A673 (cell line): ENCODE results near the gene MEGF10. TPM values are rescaled to one million over a fixed set of nuclear protein-coding genes. Genes with fewer than 3 reads are reported as not detected.

Experiments used
- BruUV-seq: library from RNA; stranded (reverse); fragments of 400-500 nt; replicated peaks from 2 replicates; lab custom pipeline; 2021; lab: Mats Ljungman, UMichigan
- CTCF ChIA-PET: fragments of 300-600 bp; sonication (Branson Sonifier 250); formaldehyde crosslinking; loops from one replicate; lab custom pipeline; 2022; ENCODE audit warnings: antibody characterized with exemption; lab: Charles Lee
- POLR2A ChIA-PET: fragments of 300-600 bp; sonication (Branson Sonifier 250); formaldehyde crosslinking; loops from one replicate; lab custom pipeline; 2022; ENCODE audit warnings: antibody characterized with exemption; ENCODE audit not compliant: low non-redundant PET; lab: Charles Lee
- DNase-seq: peaks from one replicate; pipeline ENCODE4 v3.0.0-alpha.2; 2015; ENCODE audit warnings: low spot score
- H3K27ac ChIP-seq: fragments of 200-600 bp; sonication (generic); 2 replicates; pipeline ENCODE4 v1.5.1; 2016; ENCODE audit warnings: mixed run types, low read depth, mild to moderate bottlenecking, mixed read lengths, antibody characterized with exemption, low read length; ENCODE audit not compliant: poor library complexity, severe bottlenecking
- H3K27me3 ChIP-seq: fragments of 200-600 bp; sonication (generic); replicated peaks from 2 replicates; pipeline ENCODE4 v1.6.1; 2017; ENCODE audit warnings: mixed run types, low read depth, mild to moderate bottlenecking, mixed read lengths, antibody characterized with exemption, low read length; ENCODE audit not compliant: insufficient read depth, poor library complexity
- H3K36me3 ChIP-seq: fragments of 200-600 bp; sonication (generic); 2 replicates; pipeline ENCODE4 v1.6.1; 2016; ENCODE audit warnings: mixed run types, mild to moderate bottlenecking, mixed read lengths, antibody characterized with exemption, low read length; ENCODE audit not compliant: insufficient read depth, poor library complexity, severe bottlenecking
- H3K4me1 ChIP-seq: fragments of 200-600 bp; sonication (generic); 2 replicates; pipeline ENCODE4 v1.6.1; 2017; ENCODE audit warnings: mixed run types, mild to moderate bottlenecking, mixed read lengths, antibody characterized with exemption, low read length; ENCODE audit not compliant: insufficient read depth, poor library complexity, severe bottlenecking
- H3K4me3 ChIP-seq: fragments of 200-600 bp; sonication (generic); 2 replicates; pipeline ENCODE4 v1.5.1; 2016; ENCODE audit warnings: low read depth, mixed run types, mild to moderate bottlenecking, mixed read lengths, low read length; ENCODE audit not compliant: poor library complexity, severe bottlenecking
- H3K9me3 ChIP-seq: fragments of 200-600 bp; sonication (generic); 2 replicates; pipeline ENCODE4 v1.6.1; 2016; ENCODE audit warnings: mixed run types, low read depth, mild to moderate bottlenecking, mixed read lengths, antibody characterized with exemption, low read length; ENCODE audit not compliant: poor library complexity, severe bottlenecking
- CTCF ChIP-seq: fragments of 300-800, 200-600 bp; sonication (generic); conservative IDR thresholded peaks from 2 replicates; pipeline ENCODE4 v1.5.1; 2017; ENCODE audit warnings: low read depth, mild to moderate bottlenecking, antibody characterized with exemption, low read length, moderate library complexity, mixed read lengths
- EZH2 ChIP-seq: fragments of 200-600 bp; sonication (generic); IDR thresholded peaks from 2 replicates; pipeline ENCODE4 v1.6.1; 2017; ENCODE audit warnings: borderline replicate concordance, low read depth, mild to moderate bottlenecking, mixed read lengths, antibody characterized with exemption, low read length; ENCODE audit not compliant: poor library complexity, severe bottlenecking
- intact Hi-C: fragments of 100-400 bp; cut with micrococcal nuclease; formaldehyde crosslinking; loops from one replicate; pipeline ENCODE4 v1.10.0; 2022; ENCODE audit not compliant: unreplicated experiment
- total RNA-seq: library from RNA; stranded (reverse); gene quantifications from 2 replicates; pipeline ENCODE4 v1.2.3, GENCODE V29; 2021

MEGF10 gene
- total RNA-seq, 1 experiment from 2014 or later: 0.71 TPM

GRCh38 chr5:127402361-127402760 is 111.8 kb downstream of the MEGF10 start:
- Histone ChIP-seq H3K27ac (no peak overlapping the region), H3K36me3 (no peaks in the 10 kb centered on the region), H3K4me1 (no peaks in the 10 kb centered on the region), H3K4me3 (no peak overlapping the region), H3K27me3 (no peaks in the 10 kb centered on the region), H3K9me3 (no peaks in the 10 kb centered on the region)
- ChIA-PET POLR2A (no interaction called here), CTCF (no interaction called here)
- BruUV-seq: no TSS peak
- no peak for DNase-seq
- intact Hi-C loops: no loop called here
- no peak for TF ChIP-seq CTCF
- no peak for TF ChIP-seq EZH2

- ChIA-PET CTCF (no interaction called here), POLR2A (no interaction called here)
- Histone ChIP-seq H3K9me3 (no peaks in the 10 kb centered on the region), H3K27ac (no peak overlapping the region), H3K4me3 (no peak overlapping the region), H3K27me3 (no peaks in the 10 kb centered on the region), H3K4me1 (no peaks in the 10 kb centered on the region), H3K36me3 (no peaks in the 10 kb centered on the region)
- no TSS peak for BruUV-seq
- intact Hi-C loops: no loop called here
- DNase-seq: no peak
- no peak for TF ChIP-seq EZH2
- no peak for TF ChIP-seq CTCF
Observed at GRCh38 chr5:127404190-127404589, 113.6 kb downstream of the MEGF10 start.

GRCh38 chr5:127406326-127407121 is 115.9 kb downstream of the MEGF10 start:
- H3K27me3 ChIP-seq: no peaks in the 10 kb centered on the region
- ChIA-PET POLR2A (no interaction called here), CTCF (no interaction called here)
- DNase-seq: no peak
- TF ChIP-seq EZH2 (no peak), CTCF (no peak)
- H3K27ac ChIP-seq: no peak overlapping the region
- intact Hi-C loops: no loop called here
- H3K4me1 ChIP-seq: no peaks in the 10 kb centered on the region
- H3K9me3 ChIP-seq: no peaks in the 10 kb centered on the region
- no peak overlapping the region for H3K4me3 ChIP-seq
- BruUV-seq: no TSS peak
- H3K36me3 ChIP-seq: no peaks in the 10 kb centered on the region
